Osteocyte (in vitro differentiated cells): Measurements from ENCODE around the gene MYO1D. TPM values are rescaled to one million over a fixed set of nuclear protein-coding genes. Genes with fewer than 3 reads are reported as not detected.

Experiments
- DNase-seq: peaks from one replicate; pipeline ENCODE4 v3.0.0; 2021; ENCODE audit warnings: mixed read lengths; ENCODE audit not compliant: unreplicated experiment; ENCODE audit errors: extremely low spot score
- H3K27ac Mint-ChIP-seq: one replicate; pipeline ENCODE4 v1.8.0; 2021; ENCODE audit warnings: mild to moderate bottlenecking, mixed read lengths; ENCODE audit not compliant: unreplicated experiment
- H3K27me3 Mint-ChIP-seq: one replicate; pipeline ENCODE4 v1.8.0; 2021; ENCODE audit warnings: mixed read lengths; ENCODE audit not compliant: unreplicated experiment
- H3K36me3 Mint-ChIP-seq: one replicate; pipeline ENCODE4 v1.8.0; 2021; ENCODE audit warnings: mixed read lengths; ENCODE audit not compliant: unreplicated experiment
- H3K4me1 Mint-ChIP-seq: one replicate; pipeline ENCODE4 v1.8.0; 2021; ENCODE audit warnings: mixed read lengths; ENCODE audit not compliant: unreplicated experiment
- H3K4me3 Mint-ChIP-seq: one replicate; pipeline ENCODE4 v1.8.0; 2021; ENCODE audit warnings: mild to moderate bottlenecking, moderate library complexity, mixed read lengths; ENCODE audit not compliant: unreplicated experiment
- H3K9me3 Mint-ChIP-seq: one replicate; pipeline ENCODE4 v1.8.0; 2021; ENCODE audit warnings: mixed read lengths; ENCODE audit not compliant: unreplicated experiment
- total RNA-seq: library from RNA; stranded (reverse); gene quantifications from 2 replicates; pipeline ENCODE4 v1.2.1, GENCODE V29; 2021
- TF ChIP-seq, protein P1 (sequence below): fragments of 200-600 bp; sonication (generic); IDR thresholded peaks from 2 replicates; pipeline ENCODE4 v1.5.0; 2021; ENCODE audit warnings: antibody characterized with exemption, mild to moderate bottlenecking, moderate library complexity

Gene MYO1D
- total RNA-seq, 1 donor from 2014 or later, result 19.1 TPM

DNA sequence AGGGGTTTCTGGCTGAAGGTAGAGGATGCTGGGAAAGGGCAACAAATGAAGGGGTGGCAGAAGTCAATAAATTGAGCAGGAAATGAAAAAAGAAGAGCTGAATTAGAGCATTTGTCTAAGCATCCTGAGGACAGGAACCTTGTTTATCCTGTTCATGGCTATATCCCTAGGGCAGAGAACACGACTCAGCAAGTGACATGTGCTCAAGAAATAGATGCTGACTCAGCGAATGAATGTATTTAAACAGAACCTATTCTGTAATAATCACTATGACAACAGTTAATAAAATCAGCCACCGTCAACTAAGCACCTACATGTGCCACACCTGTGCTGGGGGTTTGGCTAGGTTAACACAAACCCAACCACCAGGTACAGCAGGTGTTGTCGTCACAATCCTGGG, 309.8 kb downstream of the MYO1D start:
- peaks cover 3% of the 10 kb centered on the region for H3K9me3 Mint-ChIP-seq
- no peaks in the 10 kb centered on the region for H3K36me3 Mint-ChIP-seq
- no peak overlapping the region for H3K27ac Mint-ChIP-seq
- no peaks in the 10 kb centered on the region for H3K27me3 Mint-ChIP-seq
- no peak for DNase-seq
- no peak overlapping the region for H3K4me3 Mint-ChIP-seq
- H3K4me1 Mint-ChIP-seq, result peaks cover 4% of the 10 kb centered on the region
- TF ChIP-seq, protein P1, sequence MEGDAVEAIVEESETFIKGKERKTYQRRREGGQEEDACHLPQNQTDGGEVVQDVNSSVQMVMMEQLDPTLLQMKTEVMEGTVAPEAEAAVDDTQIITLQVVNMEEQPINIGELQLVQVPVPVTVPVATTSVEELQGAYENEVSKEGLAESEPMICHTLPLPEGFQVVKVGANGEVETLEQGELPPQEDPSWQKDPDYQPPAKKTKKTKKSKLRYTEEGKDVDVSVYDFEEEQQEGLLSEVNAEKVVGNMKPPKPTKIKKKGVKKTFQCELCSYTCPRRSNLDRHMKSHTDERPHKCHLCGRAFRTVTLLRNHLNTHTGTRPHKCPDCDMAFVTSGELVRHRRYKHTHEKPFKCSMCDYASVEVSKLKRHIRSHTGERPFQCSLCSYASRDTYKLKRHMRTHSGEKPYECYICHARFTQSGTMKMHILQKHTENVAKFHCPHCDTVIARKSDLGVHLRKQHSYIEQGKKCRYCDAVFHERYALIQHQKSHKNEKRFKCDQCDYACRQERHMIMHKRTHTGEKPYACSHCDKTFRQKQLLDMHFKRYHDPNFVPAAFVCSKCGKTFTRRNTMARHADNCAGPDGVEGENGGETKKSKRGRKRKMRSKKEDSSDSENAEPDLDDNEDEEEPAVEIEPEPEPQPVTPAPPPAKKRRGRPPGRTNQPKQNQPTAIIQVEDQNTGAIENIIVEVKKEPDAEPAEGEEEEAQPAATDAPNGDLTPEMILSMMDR, result no peak

- no peaks in the 10 kb centered on the region for H3K36me3 Mint-ChIP-seq
- peaks cover 3% of the 10 kb centered on the region for H3K9me3 Mint-ChIP-seq
- no peak overlapping the region for H3K27ac Mint-ChIP-seq
- TF ChIP-seq, protein P1, result no peak
- H3K4me3 Mint-ChIP-seq, result no peak overlapping the region
- no peaks in the 10 kb centered on the region for H3K27me3 Mint-ChIP-seq
- DNase-seq, result no peak
- peaks cover 4% of the 10 kb centered on the region for H3K4me1 Mint-ChIP-seq
These were observed 310.6 kb downstream of the MYO1D start for GRCh38 chr17:32566303-32566702.

DNA sequence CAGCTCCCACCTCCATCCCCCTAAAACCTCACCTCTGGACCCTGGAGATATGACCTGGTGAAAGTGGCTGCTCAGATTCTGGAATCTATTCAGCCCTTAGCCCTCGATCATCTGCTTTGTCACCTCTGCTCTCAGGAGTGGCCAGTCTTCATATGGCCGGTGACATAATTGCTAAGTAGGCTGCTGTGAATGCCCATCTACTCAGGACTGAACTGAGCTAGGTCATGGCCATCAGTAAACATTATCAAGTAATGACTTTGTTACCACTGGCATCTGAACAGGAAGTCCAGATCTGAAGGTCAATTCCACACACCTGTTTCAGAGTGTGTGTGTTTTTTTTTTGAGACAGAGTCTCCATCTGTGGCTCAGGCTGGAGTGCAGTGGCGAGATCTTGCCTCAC, 311.5 kb downstream of the MYO1D start:
- no peak for DNase-seq
- no peak overlapping the region for H3K4me3 Mint-ChIP-seq
- H3K27me3 Mint-ChIP-seq, result no peaks in the 10 kb centered on the region
- H3K4me1 Mint-ChIP-seq, result peaks cover 4% of the 10 kb centered on the region
- no peaks in the 10 kb centered on the region for H3K36me3 Mint-ChIP-seq
- peaks cover 3% of the 10 kb centered on the region for H3K9me3 Mint-ChIP-seq
- no peak overlapping the region for H3K27ac Mint-ChIP-seq
- TF ChIP-seq, protein P1, result no peak

DNA sequence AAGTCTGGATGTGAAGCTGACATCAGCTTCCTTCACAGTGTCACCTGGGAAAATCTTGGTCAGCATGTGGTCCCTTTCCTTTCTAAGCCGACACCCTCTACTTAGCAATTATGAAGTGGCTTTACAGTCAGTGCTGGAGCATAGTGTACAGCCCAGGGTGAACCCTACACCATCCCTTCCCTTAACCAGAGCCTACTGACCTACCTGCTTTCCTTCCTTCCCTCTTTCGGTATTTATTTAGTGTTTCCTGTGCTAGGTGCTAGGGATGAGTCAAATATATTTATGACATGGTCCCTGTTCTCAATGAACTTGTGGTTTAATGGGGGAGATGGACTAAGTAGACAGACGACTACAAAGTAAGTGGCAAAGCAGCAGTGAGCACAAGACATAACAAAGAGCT, 312.6 kb downstream of the MYO1D start:
- no peak overlapping the region for H3K4me3 Mint-ChIP-seq

DNA sequence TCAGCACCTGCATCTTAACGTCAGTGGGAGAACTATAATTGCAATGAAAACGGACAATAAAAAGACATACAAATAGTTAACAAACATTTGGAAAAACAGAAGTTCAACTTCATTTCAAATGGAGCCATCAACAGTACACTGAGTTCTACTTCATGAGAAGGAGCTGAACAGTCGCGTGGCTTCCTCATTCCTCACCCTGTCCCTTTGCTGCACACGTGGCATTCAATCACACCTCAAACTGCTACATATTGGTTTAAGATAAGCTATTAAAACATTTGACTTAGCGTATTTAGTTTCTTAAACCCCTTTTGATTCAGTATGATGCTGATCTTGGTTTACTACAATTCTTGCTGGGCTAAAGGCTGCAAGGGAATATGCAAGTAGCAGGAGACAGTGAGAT, 313.3 kb downstream of the MYO1D start:
- Mint-ChIP-seq H3K9me3 (peaks cover 3% of the 10 kb centered on the region), H3K27me3 (no peaks in the 10 kb centered on the region), H3K4me1 (no peaks in the 10 kb centered on the region), H3K36me3 (no peaks in the 10 kb centered on the region), H3K4me3 (no peak overlapping the region), H3K27ac (no peak overlapping the region)
- TF ChIP-seq, protein P1, result no peak
- DNase-seq, result no peak

More for the DNA sequence above, 312.6 kb downstream of the MYO1D start:
- DNase-seq, result no peak
- Mint-ChIP-seq H3K4me1 (peaks cover under 1% of the 10 kb centered on the region), H3K27me3 (no peaks in the 10 kb centered on the region), H3K36me3 (no peaks in the 10 kb centered on the region), H3K27ac (no peak overlapping the region), H3K9me3 (peaks cover 3% of the 10 kb centered on the region)
- TF ChIP-seq, protein P1, result no peak
